ENCODE results near the gene CASQ2. TPM values are rescaled to one million over a fixed set of nuclear protein-coding genes. Genes with fewer than 3 reads are reported as not detected.

Gene CASQ2
- polyA plus RNA-seq, 1 experiment = not detected

DNA sequence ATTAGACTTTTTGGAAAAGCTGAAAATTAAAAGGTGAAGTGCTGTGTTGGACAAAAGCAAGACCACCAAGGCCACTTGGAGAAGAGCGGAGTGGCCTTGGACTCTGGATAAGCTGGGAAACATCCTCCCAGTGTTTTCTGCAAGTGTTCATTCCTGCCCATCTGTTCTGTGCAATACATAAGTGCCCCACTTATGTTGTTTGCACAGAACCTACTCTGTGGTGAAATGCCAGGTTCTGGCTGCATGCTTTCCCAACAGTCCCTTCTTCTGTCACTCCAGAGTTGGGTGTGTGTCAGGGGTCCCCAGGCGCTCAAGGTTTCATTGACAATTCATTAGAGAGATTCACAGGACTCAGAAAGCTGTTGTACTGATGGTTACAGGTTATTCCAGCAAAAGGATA is 42.1 kb upstream of the CASQ2 start:
- no peaks in the 10 kb centered on the region for H3K9me3 ChIP-seq (ENCODE audit: control insufficient read depth, insufficient read depth, low read length)
- TF ChIP-seq, protein P1, sequence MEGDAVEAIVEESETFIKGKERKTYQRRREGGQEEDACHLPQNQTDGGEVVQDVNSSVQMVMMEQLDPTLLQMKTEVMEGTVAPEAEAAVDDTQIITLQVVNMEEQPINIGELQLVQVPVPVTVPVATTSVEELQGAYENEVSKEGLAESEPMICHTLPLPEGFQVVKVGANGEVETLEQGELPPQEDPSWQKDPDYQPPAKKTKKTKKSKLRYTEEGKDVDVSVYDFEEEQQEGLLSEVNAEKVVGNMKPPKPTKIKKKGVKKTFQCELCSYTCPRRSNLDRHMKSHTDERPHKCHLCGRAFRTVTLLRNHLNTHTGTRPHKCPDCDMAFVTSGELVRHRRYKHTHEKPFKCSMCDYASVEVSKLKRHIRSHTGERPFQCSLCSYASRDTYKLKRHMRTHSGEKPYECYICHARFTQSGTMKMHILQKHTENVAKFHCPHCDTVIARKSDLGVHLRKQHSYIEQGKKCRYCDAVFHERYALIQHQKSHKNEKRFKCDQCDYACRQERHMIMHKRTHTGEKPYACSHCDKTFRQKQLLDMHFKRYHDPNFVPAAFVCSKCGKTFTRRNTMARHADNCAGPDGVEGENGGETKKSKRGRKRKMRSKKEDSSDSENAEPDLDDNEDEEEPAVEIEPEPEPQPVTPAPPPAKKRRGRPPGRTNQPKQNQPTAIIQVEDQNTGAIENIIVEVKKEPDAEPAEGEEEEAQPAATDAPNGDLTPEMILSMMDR (IDR thresholded peaks at IDR 0.05; ENCODE audit: low read depth, low read length) = no peak
- no peak for DNase-seq (ENCODE audit: low read depth, low spot score)
- no peak overlapping the region for H3K4me3 ChIP-seq (ENCODE audit: low read depth, low read length)
- H3K27me3 ChIP-seq (ENCODE audit: control insufficient read depth, insufficient read depth, low read length) = peaks cover 2% of the 10 kb centered on the region
- POLR2A ChIA-PET = no interaction called here
- CTCF ChIA-PET = interaction anchor here (1.0 to 1.3 kb wide), 3 partner anchors 167 to 171 kb away, joined by 3 to 4 read pairs (median 3); no protein-coding TSS in a partner anchor
- H3K27ac ChIP-seq (ENCODE audit: low read depth, low read length) = no peak overlapping the region

DNA sequence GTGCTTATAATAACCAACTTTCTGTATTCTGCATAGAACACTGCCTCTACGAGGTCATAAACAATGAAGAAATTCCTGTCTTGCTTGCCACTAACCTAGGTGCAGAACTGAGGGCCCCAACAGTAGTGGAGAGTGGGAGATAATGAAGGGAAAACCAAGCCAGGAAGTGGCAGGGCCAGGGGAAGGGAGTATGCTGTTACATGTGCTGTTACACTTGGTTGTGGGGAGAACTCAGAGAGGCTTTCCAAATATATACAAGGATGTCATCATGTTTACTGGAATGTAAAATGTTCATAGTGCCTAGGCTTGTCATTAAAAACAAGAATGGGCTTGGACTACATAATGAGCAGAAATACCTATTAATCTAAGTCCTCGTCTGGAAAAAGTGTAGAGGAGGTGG is 41.3 kb upstream of the CASQ2 start:
- ChIA-PET CTCF (interaction anchor here (1.1 to 1.3 kb wide), 2 partner anchors 168 to 172 kb away, joined by 3 read pairs; no protein-coding TSS in a partner anchor), POLR2A (no interaction called here)

DNA sequence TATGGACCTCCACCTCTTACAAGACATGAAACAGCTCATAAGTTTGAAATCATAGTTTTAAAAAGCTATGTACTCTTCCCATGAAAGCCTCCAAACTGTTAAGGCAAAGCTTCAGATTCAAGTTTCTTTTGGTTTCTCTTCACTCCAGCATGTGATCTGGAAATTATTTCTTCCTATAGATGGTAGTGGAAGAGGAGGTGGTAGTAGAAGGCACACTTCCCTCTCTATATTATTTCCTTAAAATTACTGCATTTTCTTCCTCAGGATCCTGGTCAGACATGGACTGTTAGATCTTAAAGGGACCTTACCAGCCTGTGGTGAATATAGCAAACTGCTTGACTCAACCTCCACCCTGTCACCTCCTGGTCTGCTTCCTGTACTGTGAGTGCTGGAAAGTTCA is 40.6 kb upstream of the CASQ2 start:
- Histone ChIP-seq H3K4me3 (ENCODE audit: low read depth, low read length) (no peak overlapping the region), H3K27me3 (ENCODE audit: control insufficient read depth, insufficient read depth, low read length) (peaks cover 2% of the 10 kb centered on the region), H3K27ac (ENCODE audit: low read depth, low read length) (no peak overlapping the region), H3K9me3 (ENCODE audit: control insufficient read depth, insufficient read depth, low read length) (no peaks in the 10 kb centered on the region)
- TF ChIP-seq, protein P1 (IDR thresholded peaks at IDR 0.05; ENCODE audit: low read depth, low read length) = no peak
- CTCF ChIA-PET = interaction anchor here (0.7 to 1.2 kb wide), 9 partner anchors 20 to 1816 kb away, joined by 3 to 6 read pairs (median 4); no protein-coding TSS in a partner anchor
- POLR2A ChIA-PET = no interaction called here
- DNase-seq (ENCODE audit: low read depth, low spot score) = no peak

More for the DNA sequence above, 41.3 kb upstream of the CASQ2 start:
- TF ChIP-seq, protein P1 (IDR thresholded peaks at IDR 0.05; ENCODE audit: low read depth, low read length) = no peak
- peaks cover 2% of the 10 kb centered on the region for H3K27me3 ChIP-seq (ENCODE audit: control insufficient read depth, insufficient read depth, low read length)
- no peak for DNase-seq (ENCODE audit: low read depth, low spot score)
- H3K4me3 ChIP-seq (ENCODE audit: low read depth, low read length) = no peak overlapping the region
- H3K27ac ChIP-seq (ENCODE audit: low read depth, low read length) = no peak overlapping the region
- no peaks in the 10 kb centered on the region for H3K9me3 ChIP-seq (ENCODE audit: control insufficient read depth, insufficient read depth, low read length)

DNA sequence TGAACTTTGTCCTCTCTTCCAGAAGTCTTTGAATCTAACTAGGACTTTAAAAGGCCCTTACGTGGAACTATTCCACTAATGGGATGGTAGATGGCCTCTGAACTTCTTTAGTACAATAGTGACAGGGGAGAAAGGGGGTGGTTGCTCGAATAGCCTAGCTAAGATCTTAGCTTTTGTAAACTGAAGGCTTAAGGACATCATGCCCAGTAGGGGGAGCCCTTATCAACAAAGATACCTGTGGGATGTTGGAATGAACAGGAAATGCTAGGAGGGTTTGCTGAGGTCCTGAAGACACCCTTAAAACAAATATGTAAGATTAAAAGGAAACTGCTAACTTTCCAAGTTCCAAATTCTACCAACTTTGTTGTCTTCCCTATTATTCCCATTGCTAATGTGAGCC is 39.2 kb upstream of the CASQ2 start:
- no peak overlapping the region for H3K4me3 ChIP-seq (ENCODE audit: low read depth, low read length)
- no peaks in the 10 kb centered on the region for H3K9me3 ChIP-seq (ENCODE audit: control insufficient read depth, insufficient read depth, low read length)
- TF ChIP-seq, protein P1 (IDR thresholded peaks at IDR 0.05; ENCODE audit: low read depth, low read length) = peak; percentile 84
- DNase-seq (ENCODE audit: low read depth, low spot score) = peak; percentile 26
- POLR2A ChIA-PET = no interaction called here
- peaks cover 2% of the 10 kb centered on the region for H3K27me3 ChIP-seq (ENCODE audit: control insufficient read depth, insufficient read depth, low read length)
- no peak overlapping the region for H3K27ac ChIP-seq (ENCODE audit: low read depth, low read length)
- CTCF ChIA-PET = interaction anchor here (0.7 to 2.0 kb wide), 7 partner anchors 9 to 691 kb away, joined by 3 to 11 read pairs (median 4); no protein-coding TSS in a partner anchor

DNA sequence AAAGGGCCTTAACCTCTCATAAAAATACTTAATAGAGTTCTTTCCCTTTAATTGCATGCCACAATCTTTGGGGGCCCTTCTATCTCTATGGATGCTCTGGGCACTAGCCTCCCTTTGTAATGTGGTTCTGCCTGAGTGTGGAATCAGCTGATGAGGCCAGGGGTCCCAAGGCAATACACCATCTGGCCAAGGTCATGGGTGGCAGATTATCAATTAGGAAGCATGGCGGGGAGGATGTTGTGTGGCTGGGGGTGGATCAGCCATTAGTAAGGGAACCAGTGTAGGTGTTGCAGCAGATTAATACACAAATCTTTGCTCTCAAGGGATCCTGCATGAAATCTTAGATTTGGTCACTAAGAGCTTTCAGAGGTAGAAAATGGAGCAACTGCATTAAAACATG is 37.1 kb upstream of the CASQ2 start:
- DNase-seq (ENCODE audit: low read depth, low spot score) = no peak
- CTCF ChIA-PET = interaction anchor here (1.4 kb wide), 1 partner anchor 215 kb away, joined by 4 read pairs; no protein-coding TSS in a partner anchor
- Histone ChIP-seq H3K27ac (ENCODE audit: low read depth, low read length) (no peak overlapping the region), H3K9me3 (ENCODE audit: control insufficient read depth, insufficient read depth, low read length) (no peaks in the 10 kb centered on the region), H3K4me3 (ENCODE audit: low read depth, low read length) (no peak overlapping the region), H3K27me3 (ENCODE audit: control insufficient read depth, insufficient read depth, low read length) (peaks cover 2% of the 10 kb centered on the region)
- POLR2A ChIA-PET = no interaction called here
- TF ChIP-seq, protein P1 (IDR thresholded peaks at IDR 0.05; ENCODE audit: low read depth, low read length) = no peak

Measured in AG04450 (cell line).